OCI-LY7 (cell line): ENCODE results near the gene B3GAT1. TPM values are rescaled to one million over a fixed set of nuclear protein-coding genes. Genes with fewer than 3 reads are reported as not detected.

ENCODE experiments used
- BruUV-seq: library from RNA; stranded (reverse); fragments of 400-500 nt; replicated peaks from 2 replicates; lab custom pipeline; 2021; lab: Mats Ljungman, UMichigan
- CTCF ChIA-PET: fragments of 300-600 bp; sonication (Branson Sonifier 250); formaldehyde crosslinking; loops from one replicate; lab custom pipeline; 2022; ENCODE audit warnings: antibody characterized with exemption; ENCODE audit not compliant: unreplicated experiment; lab: Charles Lee
- POLR2A ChIA-PET: fragments of 300-600 bp; sonication (Branson Sonifier 250); formaldehyde crosslinking; loops from one replicate; lab custom pipeline; 2022; ENCODE audit warnings: antibody characterized with exemption; lab: Charles Lee
- DNase-seq: peaks from one replicate; pipeline ENCODE4 v3.0.0-alpha.2; 2015; ENCODE audit warnings: low spot score
- H2AFZ ChIP-seq: fragments of 200-600 bp; sonication (generic), shearing (Covaris generic); 2 replicates; pipeline ENCODE4 v1.6.1; 2014; ENCODE audit warnings: mild to moderate bottlenecking, antibody characterized with exemption, low read length, moderate library complexity
- H3K27ac ChIP-seq: fragments of 200-600 bp; sonication (generic); 2 replicates; pipeline ENCODE4 v1.5.1; 2014; ENCODE audit warnings: mixed run types, low read depth, mild to moderate bottlenecking, moderate library complexity, low read length, inconsistent platforms; ENCODE audit not compliant: poor library complexity, severe bottlenecking
- H3K36me3 ChIP-seq: fragments of 200-600 bp; sonication (generic); 2 replicates; pipeline ENCODE4 v1.6.1; 2014; ENCODE audit warnings: mild to moderate bottlenecking, antibody characterized with exemption, low read length, moderate library complexity, mixed read lengths; ENCODE audit not compliant: insufficient read depth
- H3K4me1 ChIP-seq: fragments of 200-600 bp; sonication (generic); 2 replicates; pipeline ENCODE4 v1.5.1; 2014; ENCODE audit warnings: mild to moderate bottlenecking, low read length; ENCODE audit not compliant: insufficient read depth, poor library complexity, severe bottlenecking
- H3K4me2 ChIP-seq: fragments of 200-600 bp; sonication (generic); 2 replicates; pipeline ENCODE4 v1.6.1; 2014; ENCODE audit warnings: mild to moderate bottlenecking, low read length
- H3K4me3 ChIP-seq: fragments of 200-600 bp; sonication (generic); 2 replicates; pipeline ENCODE4 v1.5.1; 2014; ENCODE audit warnings: mild to moderate bottlenecking, low read depth, low read length; ENCODE audit not compliant: poor library complexity, severe bottlenecking
- H3K79me2 ChIP-seq: fragments of 200-600 bp; sonication (generic); 2 replicates; pipeline ENCODE4 v1.6.1; 2016; ENCODE audit warnings: low read depth, mild to moderate bottlenecking, low read length, moderate library complexity, mixed read lengths; ENCODE audit not compliant: insufficient read depth
- H3K9me2 ChIP-seq: fragments of 200-600 bp; sonication (generic); 2 replicates; pipeline ENCODE4 v1.6.1; 2016; ENCODE audit warnings: mild to moderate bottlenecking, low read length, mixed read lengths; ENCODE audit not compliant: insufficient read depth
- H3K9me3 ChIP-seq: fragments of 200-600 bp; sonication (generic); 2 replicates; pipeline ENCODE4 v1.6.1; 2014; ENCODE audit warnings: mild to moderate bottlenecking, mixed run types, low read length, mixed read lengths
- H4K20me1 ChIP-seq: fragments of 200-600 bp; sonication (generic); 2 replicates; pipeline ENCODE4 v1.6.1; 2014; ENCODE audit warnings: mild to moderate bottlenecking, antibody characterized with exemption, low read length, moderate library complexity, mixed read lengths; ENCODE audit not compliant: insufficient read depth
- CTCF ChIP-seq: fragments of 200-600 bp; sonication (generic); conservative IDR thresholded peaks from 2 replicates; pipeline ENCODE4 v1.5.1; 2014; ENCODE audit warnings: mild to moderate bottlenecking, antibody characterized with exemption, low read length, moderate library complexity, mixed read lengths
- EZH2phosphoT487 ChIP-seq: fragments of 200-600 bp; sonication (generic); IDR thresholded peaks from 2 replicates; pipeline ENCODE4 v1.6.1; 2018; ENCODE audit warnings: low read depth, borderline replicate concordance, mild to moderate bottlenecking, mixed run types, antibody characterized with exemption, low read length, moderate library complexity, mixed read lengths
- intact Hi-C: fragments of 100-400 bp; cut with micrococcal nuclease; formaldehyde crosslinking; loops from one replicate; pipeline ENCODE4 v1.10.0; 2022; ENCODE audit not compliant: unreplicated experiment
- total RNA-seq, 2 experiments: library from RNA; depleted of rRNA in 1 of 2; stranded (reverse); fragments of >200 nt in 1 of 2; shearing (Covaris generic) in 1 of 2; gene quantifications; 2 replicates each; pipeline ENCODE4 v1.2.3, GENCODE V29; 2014 to 2022

B3GAT1 gene
- total RNA-seq, 2 experiments from 2014 or later = not detected

DNA sequence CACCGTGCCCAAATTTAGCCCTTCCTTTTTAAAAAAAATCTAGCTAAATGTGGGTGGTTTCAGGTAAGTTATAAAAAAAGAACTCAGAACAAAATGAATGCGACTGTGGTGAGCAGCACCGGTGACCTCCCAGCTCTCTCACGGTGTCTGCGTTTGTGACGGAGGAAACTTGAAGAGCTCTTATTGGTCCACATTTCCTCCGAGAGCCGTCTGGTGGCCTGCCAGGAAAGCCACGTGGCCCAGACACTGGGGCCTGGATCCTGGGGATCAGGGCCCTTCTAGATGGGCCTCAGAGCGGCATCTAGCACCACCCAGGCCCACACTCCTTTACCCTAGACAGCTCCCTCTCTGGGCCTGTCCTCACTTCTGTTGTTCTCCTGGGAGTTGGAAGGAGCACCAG lies 39.5 kb downstream of the B3GAT1 start:
- Histone ChIP-seq H3K9me3 (no peaks in the 10 kb centered on the region), H3K79me2 (no peaks in the 10 kb centered on the region), H4K20me1 (no peaks in the 10 kb centered on the region), H3K4me3 (no peak overlapping the region), H3K27ac (no peak overlapping the region), H2AFZ (no peak overlapping the region), H3K4me2 (no peak overlapping the region), H3K9me2 (no peaks in the 10 kb centered on the region), H3K36me3 (no peaks in the 10 kb centered on the region), H3K4me1 (no peaks in the 10 kb centered on the region)
- no peak for DNase-seq
- CTCF ChIA-PET = no interaction called here
- intact Hi-C loops = no loop called here
- BruUV-seq = no TSS peak
- POLR2A ChIA-PET = no interaction called here
- TF ChIP-seq EZH2phosphoT487 = no peak
- no peak for TF ChIP-seq CTCF

GRCh38 chr11:134371436-134372185 lies 40.4 kb downstream of the B3GAT1 start:
- Histone ChIP-seq H3K79me2 (no peaks in the 10 kb centered on the region), H2AFZ (no peak overlapping the region), H3K9me3 (no peaks in the 10 kb centered on the region), H3K9me2 (no peaks in the 10 kb centered on the region), H3K4me3 (no peak overlapping the region), H3K27ac (no peak overlapping the region), H4K20me1 (no peaks in the 10 kb centered on the region), H3K36me3 (no peaks in the 10 kb centered on the region), H3K4me1 (no peaks in the 10 kb centered on the region), H3K4me2 (no peak overlapping the region)
- TF ChIP-seq EZH2phosphoT487 (no peak), CTCF (no peak)
- intact Hi-C loops = no loop called here
- ChIA-PET CTCF (no interaction called here), POLR2A (no interaction called here)
- no TSS peak for BruUV-seq
- DNase-seq = no peak
